SK-N-MC (cell line): ENCODE results near the gene ZSWIM8.
"Not testable (repeated sequence)": the region's sequence is repeated elsewhere in the genome, so short reads cannot be mapped to it uniquely, and the experiment has no call there.

Experiments used
- EZH2 ChIP-seq: fragments of 200-600 bp; sonication (generic); IDR thresholded peaks from one replicate; pipeline ENCODE4 v1.6.1; 2017; ENCODE audit warnings: antibody characterized with exemption
- POLR2AphosphoS5 ChIP-seq: IDR thresholded peaks from 2 replicates; pipeline ENCODE4 v1.6.1; 2012; ENCODE audit warnings: mild to moderate bottlenecking, low read depth, low read length, borderline replicate concordance

DNA sequence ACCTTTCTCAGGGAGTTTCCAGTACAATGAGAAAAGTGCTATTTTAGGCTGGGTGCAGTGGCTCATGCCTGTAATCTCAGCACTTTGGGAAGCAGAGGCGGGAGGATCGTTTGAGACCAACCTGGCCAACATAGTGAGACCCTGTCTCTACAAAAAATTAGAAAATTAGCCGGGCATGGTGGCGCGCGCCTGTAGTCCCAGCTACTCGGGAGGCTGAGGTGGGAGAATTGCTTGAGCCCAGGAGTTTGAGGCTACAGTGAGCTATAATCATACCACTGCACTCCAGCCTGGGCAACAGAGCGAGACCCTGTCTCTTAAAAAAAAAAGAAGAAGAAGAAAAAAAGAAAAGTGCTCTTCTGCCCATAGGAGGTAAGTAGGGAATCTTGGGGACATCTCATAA is 10.6 kb downstream of the ZSWIM8 start:
- TF ChIP-seq POLR2AphosphoS5, EZH2: not testable (repeated sequence)
